ENCODE measurements around the gene KCNK18.
A peak's percentile ranks its signal among the peaks of the same experiment; 100 is the strongest.

The KCNK18 gene

DNA sequence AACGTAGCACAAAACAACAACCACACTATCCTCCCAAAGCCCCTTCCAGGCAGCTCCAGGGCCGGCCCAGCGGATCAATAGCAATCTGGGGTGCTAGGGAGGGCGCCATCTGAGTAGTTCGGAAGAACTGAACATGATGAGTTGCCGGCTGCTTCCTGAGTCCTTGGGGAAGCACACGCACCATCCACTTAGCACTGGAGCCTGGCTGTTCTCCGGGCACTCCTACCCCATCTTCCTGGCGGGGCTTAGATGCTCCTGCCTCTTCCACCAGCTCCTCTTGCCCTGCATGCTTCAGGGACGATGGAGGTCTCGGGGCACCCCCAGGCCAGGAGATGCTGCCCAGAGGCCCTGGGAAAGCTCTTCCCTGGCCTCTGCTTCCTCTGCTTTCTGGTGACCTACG, at the start of gene KCNK18:
KCNK18 (plus strand) TSS at position 301 of the 400 bp plus-strand sequence; CDS start at position 301, 0 bp downstream.
- no peak for DNase-seq

DNA sequence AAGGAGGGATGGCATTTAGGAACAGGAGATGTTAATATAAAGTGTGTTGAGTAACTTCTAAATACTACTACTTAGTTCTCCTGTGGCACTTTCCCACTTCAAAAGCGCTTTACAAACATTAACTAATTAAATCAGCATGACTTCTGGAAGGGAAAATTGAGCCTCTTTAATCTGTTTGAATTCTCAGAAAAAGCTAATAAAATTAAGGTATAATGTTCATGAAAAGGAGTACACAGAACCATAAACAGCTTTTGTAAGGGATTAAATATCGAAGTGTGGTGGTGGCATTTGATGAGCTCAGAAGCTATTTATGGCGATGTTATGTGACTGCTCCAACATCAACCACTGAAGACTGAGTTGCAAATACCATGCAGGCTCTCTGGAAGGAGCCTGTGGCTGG, 49.0 kb upstream of the KCNK18 start:
- no peak for DNase-seq

DNA sequence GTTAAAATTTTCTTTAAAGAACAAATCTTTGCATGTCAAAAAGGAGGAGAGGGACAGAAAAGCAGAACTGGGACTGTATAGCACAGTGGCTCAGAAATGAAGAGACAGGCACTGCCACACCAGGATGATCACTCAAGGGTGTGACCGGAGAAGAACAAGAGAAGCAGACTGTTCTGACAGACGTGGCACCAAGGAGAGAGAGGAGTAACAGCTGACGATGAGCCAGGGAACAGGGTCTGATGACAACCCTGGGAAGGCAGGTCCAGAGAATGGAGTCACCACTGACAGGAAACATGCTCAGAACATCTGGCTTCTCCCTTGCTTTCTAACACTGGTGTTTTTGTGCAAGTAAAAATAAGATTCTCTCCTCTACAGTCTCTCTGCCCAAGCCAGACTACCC, 44.6 kb upstream of the KCNK18 start:
- DNase-seq = no peak

DNA sequence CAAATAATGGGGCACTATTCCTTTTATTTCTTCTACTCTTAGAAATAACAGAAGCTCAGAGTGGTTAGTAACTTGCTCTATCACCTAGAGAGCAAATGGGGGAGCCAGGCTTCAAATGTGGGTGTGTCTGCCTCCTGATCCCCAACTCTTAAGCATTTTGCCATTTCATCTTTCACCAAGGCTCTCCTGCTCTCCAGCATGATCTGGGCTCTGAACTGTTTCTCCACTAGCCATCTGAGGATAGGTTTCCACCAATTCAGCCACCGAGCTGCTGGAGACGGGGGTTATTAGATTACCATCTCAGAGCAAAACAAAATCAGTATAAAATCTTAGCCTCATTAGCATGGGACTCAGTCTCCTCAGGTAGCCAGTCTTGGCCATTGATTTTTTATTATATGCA, 39.0 kb upstream of the KCNK18 start:
- no peak for DNase-seq

DNA sequence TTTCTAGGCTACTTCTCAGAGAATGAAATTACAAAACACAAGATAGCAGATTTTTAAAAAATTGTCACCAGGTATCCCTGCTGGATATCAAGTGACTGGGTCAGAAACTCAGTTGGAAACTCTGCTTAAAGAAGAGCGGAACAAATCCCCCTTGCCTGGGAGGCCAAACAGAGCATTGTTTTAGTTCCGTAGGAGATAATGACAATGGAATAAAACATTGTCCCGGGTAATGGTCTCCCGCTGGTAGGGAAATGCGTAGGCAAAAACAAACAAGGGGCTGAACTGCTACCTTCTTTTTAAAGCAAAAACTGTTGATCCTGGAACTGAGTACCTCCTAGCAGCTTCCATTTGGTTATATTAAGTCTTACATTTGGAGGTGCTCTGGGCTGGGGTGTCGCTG, 37.9 kb upstream of the KCNK18 start:
- no peak for DNase-seq

DNA sequence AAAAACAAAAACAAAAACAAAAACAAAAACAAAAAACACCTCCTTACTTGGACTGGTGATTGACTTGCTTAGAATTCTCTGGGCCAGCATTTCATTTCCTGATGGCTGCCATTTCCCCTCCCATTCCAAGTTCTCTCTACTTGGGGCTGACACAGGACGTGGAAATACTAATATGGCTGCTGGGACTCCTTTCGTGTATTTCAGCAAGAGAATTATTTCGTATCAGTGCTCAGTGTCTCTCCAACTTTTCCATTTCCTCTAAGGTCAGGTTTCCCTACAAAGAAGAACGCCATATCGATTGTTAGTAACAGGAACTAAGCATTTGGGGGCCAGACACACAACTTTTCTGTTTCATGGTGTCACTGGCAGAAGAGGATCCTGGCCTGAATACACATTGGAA, 36.7 kb upstream of the KCNK18 start:
- no peak for DNase-seq

DNA sequence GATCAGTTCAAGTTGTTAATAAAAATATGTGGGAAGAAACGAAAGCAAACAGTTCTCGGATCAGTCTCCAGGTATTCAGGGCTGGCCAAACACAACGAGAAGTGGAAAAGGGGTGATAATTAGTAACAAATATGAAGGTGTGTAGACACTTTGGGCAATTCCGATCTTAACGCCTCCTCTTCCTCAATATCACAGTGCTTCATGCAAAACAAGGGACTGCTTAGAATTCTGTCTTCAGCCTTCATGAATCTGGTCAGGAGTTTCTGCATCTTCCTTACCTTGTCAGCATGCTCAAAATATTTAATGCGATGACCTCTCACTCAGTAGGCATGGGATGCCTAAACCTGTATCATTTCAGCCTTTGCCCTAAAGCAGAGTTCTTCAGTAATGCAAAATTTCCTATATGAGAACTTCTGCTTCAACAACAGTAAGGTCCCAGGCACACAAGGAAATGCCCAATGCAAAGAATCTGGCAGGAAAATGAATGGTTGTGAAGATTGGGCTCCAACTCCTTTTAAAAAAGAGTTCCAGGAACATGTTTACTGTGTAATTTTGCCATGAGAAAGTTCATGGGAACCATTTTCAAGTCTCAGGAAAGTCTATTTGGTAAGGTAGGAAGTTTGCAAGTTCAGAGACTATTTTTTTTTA, 35.8 kb upstream of the KCNK18 start:
- DNase-seq = no peak

DNA sequence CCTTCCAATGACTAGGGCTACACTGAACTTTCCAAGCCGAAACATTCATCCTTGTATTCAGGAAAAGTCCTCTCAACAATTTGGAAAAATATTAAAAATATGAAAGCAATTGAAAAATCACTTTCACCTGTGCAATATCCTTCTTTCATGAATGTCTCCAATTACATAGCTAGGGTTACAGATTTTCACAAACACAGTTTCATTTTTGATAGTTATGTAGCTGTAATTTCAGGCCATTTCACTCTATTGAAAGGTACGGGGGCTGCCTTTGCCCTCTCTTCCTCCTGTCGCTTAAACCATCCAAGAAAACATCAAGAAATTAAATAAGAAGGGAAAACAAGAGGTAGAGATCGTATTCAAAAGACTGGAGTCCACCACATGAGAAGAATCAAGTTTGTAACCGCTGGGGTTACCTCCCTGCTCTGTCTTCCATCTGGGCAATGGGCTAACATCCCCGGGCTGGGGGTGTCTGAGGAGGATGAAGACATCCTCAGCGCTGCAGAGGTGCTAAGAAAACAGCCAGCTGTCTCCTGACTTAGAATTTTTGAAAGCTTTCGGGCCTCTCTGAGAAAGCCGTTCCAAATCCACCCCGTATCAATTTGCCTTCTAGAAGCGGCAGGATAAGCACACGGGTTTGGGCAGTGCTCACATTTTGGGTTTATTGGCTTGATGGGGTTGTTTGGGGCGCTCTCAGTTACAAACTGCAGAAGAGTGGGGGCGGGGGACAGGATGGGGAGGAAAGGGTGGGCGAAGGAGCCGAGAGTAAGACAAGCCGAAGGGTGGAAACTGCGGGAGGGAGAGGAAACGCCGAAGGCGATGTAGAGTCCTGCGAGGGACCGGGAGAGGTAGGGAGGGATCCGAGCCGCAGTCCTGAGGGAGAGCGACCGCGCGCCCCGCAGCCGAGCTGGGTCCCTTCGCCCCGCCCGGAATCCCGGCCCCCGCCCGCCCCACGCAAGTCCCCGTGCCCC, 34.9 kb upstream of the KCNK18 start:
- no peak for DNase-seq

- DNase-seq = no peak
Observed at GRCh38 chr10:117163061-117163953, 34.0 kb upstream of the KCNK18 start.

DNA sequence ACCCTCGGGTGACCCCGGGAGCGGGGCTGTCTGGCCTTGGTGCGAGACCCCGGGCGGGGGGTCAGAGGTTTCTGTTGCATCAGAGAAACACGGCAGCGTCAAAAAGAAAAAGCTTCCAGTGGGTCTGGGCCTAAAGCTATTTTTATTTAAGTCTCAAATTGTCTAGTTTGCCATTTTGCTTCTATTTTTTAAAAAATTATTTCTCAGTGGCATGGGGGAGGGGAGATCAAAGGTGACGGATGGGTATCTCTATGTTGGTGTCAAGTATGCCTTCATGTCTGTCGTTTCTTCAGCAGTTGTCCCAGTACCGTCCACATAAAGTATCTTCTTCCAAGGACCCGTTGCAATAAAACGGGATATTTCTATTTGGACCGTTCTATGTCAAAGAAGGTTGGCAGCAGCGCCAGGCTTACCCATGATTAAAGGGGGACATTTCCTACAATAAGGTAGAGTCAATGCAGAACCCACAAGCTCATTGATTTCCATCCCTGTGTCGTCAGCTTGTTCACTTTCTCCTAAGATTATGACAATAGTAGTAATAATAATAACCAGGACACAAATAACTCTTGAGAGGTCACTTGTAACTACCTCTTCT, 33.2 kb upstream of the KCNK18 start:
- DNase-seq = no peak

DNA sequence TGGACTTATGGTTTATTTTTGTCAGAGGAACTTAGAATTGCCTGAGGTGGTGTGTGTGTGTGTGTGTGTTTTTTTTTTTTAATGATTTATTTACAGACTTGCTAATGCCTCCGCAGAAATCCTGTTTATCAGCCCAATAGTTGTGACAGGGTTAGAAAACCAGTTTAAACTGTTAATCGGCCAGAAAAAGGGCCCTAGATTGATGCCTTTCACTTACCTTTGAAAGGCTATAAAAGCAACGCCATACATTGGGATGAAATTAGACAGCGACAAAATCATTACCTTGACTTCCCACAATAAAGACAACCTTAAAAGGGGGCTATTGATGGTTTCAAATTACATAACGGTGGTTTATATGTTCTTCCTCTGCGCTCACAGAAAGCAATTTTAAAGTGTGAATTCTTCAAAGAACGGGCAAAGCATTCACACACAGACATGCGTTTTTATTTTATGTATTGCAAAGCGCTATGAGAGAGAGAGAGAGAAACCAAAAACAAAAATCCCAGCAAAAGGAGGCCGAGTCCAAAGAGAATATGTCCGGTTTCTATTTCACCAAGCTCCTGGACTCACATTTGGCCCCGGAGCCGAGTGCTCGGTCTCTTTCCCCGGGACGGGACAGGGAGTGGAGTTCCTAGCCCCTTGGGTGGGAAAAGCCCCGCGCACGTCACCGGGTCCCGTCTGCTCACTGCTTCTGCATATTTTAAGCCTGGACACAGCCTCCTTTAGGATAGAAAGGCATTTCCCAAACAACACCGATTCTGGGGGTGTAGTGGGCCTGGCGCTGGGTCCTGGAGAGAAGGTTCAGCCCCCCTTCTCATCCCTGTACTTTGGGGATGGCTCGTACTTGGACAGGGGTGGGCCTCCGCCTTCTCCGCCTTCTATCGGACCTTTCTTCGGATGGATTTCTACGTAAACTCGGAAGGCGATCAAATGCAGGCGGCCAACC, 32.4 kb upstream of the KCNK18 start:
- DNase-seq = no peak

GRCh38 chr10:117165538-117166417, 31.5 kb upstream of the KCNK18 start:
- DNase-seq = peak; percentile 8

DNA sequence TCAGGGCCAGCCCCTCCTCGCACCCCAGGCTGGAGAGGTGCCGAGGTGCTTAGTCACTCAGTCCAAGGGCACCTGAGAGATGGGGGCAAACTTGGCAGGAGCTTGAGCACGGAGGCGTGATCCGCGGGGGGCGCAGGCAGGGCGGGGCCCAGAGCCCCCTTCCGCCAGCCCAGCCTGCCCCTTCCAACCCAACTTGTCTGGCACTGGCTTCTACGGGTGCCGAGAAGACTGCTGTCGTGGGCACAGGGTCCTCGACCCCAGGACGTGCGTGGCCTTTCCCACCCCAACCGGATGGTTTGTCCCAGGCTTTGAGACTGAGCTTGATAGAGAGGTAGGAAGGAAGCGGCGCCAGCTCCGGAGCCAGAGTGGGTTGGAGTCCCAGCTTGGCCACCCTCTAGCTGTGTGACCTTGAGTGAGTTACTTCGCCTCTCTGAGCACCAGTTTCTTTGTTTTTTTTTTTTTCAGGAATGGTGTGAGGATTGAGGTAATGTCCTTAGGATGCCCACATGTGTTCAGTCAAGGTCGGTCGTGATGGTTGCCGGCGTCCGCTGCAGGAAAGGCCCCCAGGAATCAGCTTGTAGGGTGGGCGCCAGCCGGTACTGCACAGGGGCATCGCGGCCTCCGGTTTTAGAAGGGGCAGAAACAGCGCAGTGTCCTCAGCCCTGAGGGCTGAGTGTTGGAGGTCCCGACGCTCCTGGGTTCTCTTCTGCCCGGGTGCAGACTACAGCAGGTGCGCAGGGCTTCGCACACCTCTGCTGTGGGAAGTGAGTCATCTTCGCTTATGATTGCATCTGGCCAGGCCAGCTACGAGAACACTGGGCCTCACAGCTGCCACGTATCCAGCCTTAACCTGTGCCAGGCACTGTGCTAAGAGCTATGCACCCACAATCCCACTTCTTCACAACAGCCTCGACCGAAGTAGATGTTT, 30.6 kb upstream of the KCNK18 start:
- no peak for DNase-seq

DNA sequence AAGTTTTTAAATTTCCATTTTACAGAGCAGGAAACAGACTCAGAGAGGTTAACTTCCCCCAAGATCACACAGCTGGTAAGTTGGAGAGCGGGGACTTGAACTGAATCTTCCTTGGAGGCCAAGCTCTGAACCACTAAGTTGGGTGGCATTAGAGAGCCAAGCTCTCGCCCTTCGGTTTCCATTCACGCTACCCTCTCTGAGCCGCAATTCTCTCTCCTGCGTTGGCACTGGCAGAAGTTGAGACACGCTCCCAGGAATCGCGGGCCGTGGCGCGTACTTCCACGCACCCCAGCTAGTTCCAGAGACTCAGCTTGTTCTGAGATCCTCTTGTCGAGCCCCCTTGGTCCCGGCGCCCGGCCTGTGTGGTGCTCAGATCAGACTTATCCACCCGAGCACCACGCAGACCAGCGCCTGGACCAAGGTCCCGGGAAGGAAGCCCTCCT, 29.9 kb upstream of the KCNK18 start:
- DNase-seq = no peak

DNA sequence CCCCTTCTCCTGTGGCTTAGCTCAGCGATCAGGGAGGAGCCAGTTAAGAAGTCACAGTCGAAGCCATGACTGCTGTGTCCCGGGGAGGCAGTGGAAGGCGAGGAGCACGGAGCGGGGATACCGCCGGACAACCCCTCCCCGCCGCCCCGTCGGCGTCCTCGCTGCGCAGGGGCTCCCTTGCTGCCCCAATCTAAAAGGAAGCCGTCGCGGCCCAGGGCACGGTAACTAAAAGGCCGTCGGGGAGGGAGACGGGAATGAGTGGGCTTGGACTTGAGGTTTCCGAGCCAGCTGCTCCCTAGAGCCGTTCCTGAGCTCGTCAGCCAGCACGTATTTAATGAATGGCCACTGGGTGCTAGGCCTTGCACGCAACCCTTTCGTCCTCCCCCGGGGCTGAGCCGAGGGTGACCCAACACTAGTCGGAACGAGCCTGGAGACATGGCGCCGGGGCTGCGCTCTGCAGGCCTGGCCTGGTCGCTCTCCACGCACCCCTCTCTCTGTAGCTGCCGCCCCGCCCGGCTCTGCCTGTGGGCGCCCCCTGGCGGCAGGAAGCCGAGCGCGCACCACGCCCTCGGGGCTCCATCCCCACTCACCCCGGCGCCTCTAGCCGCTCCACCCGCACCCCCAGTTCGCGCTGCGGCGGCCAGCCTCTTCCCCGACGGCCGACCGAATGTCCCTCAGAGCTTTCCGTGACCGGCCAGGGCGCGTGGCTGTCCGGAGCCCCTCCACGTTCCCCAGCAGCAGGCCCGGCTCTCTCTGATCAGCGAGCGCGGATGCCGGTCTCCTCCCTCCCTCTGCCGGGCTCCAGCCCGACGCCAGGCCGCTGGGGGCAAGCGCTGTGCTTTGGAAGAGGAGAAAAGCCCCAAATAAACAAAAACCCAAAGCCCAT, 29.3 kb upstream of the KCNK18 start:
- DNase-seq = peak; percentile 28

DNA sequence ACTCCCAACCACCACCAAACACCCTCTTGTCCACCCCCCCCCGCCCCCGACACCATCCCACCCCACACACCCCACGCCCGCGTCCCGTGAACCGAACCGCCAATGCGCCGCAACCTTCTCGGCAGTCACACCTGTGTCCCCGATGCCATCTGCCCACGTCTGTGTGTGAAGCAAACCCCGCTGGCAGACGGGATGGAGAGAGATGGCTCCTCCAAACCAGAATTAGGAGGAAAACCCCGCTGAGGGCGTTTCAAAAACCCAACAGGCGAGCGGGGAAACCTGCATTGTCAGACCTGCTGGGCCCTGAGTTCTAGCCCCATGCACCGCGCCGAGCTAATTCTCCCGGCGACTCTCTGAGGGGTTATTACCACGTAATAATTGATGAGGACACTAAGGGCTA, 28.6 kb upstream of the KCNK18 start:
- DNase-seq = no peak

DNA sequence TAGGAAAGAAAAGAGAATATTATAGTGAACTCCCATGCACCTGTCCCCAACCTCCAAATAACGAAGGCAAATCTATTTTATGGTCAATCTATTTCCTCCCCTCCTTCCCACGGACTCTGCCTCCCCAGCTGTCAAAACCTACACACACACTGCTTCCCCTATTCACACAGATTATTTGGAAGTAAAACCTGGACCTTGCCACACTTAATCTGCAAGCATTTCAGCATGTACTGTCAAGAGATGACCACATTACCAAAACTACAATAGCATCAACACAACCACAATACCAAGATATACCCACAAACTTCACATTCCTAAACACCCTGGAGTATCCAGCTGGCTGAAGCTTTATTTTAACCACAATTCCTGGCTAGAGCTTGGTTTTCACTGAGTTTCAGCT, 27.8 kb upstream of the KCNK18 start:
- DNase-seq = no peak

DNA sequence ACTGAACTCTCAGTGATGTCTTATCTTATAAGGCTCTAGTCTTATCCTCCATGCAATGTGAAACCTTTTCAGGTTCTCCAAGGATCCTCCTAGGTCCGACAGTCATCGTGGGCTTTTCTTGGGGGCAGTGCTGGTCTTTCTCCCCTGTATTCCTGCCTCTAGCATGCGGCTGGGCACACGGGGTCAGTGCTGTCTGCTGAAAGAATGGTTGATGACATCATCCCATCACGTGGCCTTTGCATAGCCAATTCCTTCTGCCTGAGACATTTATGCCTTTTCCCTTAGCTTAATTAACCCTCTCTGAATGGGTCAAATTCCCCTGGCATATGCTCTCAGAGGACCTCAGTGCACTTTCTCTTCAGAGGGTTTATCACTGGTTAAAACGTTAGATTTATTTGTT, 27.0 kb upstream of the KCNK18 start:
- no peak for DNase-seq
